GM21619 (cell line): ENCODE results near the gene SMIM24.

Experiments used
- ATAC-seq: cut with Tn5 transposase; IDR thresholded peaks from one replicate; pipeline ENCODE4 v1.9.1; 2021; ENCODE audit not compliant: unreplicated experiment

SMIM24 gene

DNA sequence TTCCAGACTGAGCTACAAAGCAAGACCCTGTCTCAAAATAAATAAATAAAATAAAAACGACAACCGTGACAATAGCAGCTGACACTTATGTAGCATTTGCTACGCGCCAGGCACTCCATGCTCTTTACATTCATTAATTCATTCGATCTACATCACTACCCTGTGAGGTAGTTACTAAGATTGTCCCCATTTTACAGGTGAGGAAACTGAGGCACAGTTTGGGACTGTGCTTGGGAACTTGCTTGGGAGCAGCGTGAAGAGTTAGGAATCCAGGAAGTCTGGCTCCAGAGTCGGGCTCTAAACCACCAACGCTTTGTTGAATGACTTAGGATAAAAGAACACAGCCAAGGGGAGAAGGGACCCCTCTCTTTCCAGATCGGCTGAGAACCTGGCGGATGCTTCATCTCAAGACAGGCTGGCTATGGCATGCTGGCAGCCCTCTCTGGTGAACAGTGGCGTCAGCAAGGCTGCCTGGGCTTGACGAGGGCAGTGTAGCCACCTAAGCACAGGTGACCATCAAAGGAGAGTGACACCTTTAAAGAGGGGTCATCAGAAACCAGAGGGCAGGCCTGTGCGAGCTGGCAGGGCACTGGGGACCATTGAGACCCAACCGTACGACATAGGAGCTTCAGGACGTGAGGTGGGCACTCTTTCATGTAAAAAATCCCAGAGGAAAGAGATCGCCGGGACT is 19.6 kb upstream of the SMIM24 start:
- no peak for ATAC-seq

DNA sequence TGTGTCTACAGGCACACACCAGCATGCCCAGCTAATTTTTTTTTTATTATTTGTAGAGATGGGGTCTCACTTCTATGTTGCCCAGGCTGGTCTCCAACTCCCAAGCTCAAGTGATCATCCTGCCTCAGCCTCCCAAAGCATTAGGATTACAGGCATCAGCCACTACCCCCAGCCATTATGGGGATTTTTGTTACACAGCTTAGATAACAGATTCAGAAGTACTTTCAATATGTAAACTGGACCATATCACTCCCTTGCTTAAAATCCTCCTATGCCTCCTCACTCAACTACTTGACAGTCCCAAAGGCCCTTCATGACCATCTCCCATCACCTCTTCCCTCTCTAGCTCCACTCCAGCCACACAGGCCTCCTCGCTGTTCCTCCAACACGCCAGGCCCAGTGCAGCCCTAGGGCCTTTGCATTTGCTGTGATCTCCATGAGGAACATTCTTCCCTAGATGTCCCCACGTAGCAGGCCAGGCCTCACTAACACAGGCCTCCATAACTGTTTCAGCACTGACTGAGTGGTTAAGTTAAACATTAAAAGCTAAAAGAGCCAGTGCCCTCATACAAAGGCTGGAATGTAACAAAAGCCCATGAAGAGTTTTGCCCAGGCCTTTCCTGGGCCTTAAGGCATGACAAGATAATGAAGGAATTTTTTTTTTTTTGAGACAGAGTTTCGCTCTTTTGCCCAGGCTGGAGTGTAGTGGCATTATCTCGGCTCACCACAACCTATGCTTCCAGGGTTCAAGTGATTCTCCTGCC is 17.6 kb upstream of the SMIM24 start:
- no peak for ATAC-seq

DNA sequence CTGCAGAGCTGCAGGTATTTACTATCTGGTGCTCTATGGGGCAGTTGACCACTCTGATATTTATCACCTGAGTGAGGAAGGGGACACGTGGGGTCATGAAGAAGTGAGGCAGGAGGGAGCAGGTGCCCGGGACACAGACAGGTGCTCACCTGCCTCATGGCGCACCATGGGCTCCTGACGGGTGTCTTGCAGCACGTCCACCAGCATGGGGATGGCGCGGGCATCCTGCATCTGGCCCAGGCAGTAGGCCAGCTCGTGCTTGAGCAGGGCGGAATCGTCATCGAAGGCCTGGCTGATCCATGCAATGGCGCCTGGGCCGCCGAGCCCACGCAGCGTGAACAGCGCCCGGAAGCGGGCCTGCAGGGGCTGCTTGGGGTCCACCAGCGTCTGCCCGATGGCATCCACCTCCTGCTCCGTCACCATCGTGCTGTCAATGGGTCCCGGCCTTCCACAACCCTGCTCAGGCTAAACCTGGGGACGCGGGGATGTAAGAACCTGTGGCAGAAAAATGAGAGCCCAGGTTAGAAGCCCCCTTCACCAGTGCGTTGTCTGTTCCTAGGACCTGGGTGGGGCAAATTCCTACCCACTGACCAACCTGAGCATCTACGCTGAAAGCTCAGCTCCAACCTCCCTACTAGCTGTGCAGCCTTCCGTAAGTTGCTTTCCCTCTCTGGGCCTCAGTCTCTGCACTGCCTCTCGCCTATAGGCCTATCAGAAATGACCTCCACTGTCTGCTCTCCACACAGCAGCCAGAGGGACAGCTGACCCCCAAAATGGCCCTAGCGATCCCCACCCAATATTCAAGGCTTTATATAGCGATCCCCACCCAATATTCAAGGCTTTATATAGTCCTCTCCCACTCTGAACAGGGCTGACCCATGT is 16.3 kb upstream of the SMIM24 start:
- ATAC-seq, result no peak

DNA sequence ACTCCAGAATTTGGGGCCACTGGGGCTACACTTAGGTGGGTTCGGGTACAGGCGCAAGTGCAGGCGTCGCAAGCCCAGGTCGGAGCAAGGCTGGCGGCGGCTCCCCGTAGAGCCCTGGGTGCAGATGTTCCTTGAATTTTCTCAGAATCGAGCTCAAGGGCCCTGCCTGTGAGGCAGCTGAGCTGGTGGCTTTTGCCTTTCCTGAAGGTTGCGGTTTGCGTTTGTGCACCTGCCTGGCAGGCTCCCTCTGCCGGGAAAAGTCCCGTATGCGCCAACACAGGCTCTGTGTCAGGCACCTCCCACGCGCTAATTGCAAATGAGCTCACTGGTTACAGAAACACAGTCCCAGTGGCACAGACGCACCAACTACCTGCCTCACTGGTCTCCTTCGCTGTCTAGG is 14.2 kb upstream of the SMIM24 start:
- no peak for ATAC-seq

DNA sequence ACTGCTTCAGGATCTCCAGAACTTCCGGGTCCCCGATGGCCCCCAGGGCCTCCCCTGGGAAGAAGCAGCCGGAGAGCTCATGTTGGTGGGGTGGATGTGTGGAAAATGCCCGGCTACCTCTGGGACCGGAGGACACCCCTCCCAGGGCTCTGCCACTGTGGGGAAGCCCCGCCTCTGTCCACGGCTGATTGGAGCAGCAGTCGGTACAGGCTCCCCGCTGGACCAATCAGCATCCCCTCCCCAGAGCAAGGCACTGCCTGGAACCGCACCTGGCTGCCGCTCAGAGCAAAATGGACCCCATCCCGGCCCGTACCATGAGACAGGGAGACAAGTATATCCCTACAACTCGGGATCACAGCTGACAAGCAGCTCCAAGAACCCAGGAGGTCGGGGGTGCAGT is 13.7 kb upstream of the SMIM24 start:
- no peak for ATAC-seq

DNA sequence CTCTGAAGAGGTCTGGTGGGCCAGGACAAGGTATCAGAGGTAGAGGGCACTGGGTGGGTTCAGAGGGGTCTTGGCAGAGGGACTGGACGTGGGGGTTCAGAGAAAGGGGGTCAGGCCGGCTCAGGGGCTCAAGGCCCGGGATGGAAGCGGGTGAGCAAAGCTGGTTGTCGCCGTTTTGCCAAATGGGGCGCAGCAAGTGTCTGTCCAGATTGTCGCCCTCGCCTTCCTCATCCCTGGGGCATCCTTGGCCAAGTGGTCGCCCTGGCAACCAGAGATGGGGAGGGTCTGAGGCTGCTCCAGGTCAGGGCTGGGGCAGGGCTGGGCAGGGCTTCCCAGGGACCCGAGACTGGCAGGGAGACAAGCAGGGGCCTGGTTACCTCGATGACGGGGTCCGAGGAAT is 13.3 kb upstream of the SMIM24 start:
- no peak for ATAC-seq

DNA sequence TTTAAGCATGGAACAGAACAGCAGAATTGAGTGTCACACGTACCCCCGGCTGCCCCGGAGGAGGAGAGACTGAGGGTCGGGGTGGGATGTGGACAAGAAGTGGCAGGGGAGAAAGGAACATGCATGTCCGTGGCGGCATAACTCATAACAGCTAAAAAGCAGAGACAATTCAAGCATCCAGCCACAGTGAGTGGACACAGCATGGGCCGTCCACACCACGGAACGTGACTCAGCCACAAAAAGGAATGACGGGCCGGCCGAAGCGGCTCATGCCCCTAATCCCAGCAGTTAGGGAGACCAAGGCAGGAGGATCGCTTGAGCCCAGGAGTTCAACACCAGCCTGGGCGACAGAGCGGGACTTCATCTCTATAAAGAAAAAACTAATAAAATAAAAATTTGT is 12.6 kb upstream of the SMIM24 start:
- no peak for ATAC-seq

DNA sequence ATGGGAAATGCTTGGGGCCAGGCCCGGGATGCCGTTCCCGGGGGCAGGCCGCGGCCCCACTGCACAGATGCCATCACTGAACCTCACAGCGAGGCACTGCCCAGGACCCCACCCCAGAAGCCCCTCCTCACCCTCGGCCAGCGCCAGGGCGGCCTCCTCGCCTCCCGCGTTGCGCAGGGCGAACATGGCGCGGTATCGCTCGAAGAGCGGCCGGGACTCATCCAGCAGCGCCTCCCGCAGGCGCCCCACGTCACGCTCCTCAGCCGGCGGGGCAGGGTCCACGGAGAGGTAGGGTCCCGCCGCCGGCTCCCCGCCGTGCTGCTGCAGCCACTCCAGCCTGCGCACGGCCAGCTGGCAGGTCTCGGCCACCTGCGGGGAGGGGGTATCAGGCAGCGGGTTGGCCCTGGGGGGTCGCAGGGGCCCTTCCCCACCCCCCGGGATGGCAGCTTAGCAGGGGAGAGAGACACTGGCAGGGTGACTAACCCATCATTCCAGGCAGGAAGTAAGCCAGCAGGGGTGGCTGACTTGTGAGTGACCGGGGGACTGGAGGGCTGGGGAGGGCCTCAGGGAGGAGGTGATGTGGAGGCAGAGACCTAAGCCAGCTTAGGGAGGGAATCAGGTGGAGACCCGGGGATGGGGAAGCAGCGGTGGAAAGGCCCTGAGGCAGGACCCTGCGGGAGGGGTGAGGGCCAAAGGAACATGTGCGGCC is 12.0 kb upstream of the SMIM24 start:
- no peak for ATAC-seq

DNA sequence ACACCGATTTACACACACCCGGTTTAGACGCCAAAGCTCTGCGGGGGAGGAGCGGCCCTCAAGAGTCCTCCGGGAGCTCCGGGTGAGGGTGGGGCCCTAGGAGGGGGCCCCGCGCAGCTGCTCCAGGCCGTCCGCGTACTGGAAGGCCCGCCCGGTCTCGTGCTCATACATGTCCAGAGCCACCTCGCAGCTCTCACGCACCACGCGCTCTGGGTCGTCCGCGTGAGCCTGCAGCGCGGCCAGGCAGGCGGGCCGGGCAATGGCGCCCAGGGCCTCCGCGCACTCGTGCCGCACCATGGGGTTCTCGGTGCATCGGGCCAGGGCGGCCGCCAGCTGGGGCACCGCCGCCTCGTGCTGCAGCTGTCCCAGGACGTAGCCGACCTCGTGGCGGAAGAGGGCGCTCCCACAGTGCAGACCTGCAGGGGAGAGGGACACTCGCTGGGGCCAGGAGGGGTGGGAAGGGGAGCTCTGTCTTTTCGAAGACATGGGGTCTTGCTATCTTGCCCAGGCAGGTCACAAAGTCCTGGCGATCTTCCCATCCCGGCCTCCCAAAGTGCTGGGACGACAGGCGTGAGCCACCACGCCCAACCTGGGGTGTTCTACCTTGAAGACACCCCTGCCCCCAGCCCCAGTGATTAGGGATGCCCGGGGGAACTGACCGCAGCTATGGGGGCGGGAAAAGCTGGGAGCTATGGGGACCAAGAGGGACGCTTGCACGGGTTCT is 11.2 kb upstream of the SMIM24 start:
- ATAC-seq, result no peak

DNA sequence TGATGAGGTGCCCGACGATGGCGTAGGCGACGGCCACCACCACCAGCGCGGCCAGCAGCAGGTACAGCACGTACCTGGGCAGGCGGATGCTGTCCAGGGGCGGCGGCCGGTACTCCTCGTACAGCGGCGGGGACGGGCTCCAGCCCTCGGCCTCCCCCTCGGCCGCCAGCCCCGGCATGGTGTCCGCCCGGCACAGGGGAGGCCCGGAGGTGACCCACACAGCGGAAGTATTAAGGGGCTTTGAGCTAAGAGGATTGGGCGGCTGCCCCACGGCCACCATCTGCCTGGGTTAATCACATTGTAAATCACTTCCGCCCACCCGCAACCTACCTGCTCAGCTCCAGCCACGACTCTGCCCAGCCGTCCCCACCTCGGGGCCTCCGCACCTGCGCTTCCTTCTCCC is 2.9 kb upstream of the SMIM24 start, which contains the start of gene SMIM44:
Gene SMIM44 (minus strand): TSS at position 216 of the 403 bp plus-strand sequence. CDS start 38 bp downstream, at position 178.
- ATAC-seq, result no peak

DNA sequence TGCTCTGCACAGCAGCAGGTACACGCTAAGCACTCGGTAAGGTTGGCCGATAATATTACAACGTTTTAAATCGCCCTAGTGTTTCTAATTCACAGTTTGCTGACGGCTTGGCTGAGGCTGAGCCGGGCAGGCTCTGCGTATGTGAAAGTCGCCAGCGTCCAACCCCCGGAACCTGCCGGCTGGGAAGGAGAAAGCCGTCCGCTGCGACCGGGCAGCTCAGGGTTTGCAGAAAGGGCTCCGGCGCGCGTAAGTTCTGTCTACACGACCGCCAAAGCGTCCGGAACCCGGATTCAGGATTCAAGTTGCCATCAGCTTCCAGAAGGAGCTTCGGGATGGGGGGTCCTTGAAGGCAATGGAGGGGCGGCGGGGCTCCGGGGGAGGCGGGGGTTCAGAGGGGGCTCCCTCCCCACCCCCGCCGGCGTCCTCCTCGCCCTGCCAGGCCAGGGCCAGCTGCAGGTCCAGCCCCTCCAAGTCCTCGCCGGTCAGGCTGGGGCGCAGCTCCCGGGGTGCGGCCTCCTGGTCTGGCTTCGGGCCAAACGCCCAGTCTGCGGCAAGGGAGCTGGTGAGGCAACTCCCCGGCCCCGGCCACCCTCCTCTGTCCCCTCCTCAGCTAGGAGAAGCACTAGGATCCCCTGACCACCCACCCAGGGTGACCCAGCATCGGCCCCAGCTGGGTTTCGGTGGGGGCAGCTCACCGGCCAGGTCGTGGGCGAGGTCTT is 2.3 kb upstream of the SMIM24 start:
- ATAC-seq, result no peak

DNA sequence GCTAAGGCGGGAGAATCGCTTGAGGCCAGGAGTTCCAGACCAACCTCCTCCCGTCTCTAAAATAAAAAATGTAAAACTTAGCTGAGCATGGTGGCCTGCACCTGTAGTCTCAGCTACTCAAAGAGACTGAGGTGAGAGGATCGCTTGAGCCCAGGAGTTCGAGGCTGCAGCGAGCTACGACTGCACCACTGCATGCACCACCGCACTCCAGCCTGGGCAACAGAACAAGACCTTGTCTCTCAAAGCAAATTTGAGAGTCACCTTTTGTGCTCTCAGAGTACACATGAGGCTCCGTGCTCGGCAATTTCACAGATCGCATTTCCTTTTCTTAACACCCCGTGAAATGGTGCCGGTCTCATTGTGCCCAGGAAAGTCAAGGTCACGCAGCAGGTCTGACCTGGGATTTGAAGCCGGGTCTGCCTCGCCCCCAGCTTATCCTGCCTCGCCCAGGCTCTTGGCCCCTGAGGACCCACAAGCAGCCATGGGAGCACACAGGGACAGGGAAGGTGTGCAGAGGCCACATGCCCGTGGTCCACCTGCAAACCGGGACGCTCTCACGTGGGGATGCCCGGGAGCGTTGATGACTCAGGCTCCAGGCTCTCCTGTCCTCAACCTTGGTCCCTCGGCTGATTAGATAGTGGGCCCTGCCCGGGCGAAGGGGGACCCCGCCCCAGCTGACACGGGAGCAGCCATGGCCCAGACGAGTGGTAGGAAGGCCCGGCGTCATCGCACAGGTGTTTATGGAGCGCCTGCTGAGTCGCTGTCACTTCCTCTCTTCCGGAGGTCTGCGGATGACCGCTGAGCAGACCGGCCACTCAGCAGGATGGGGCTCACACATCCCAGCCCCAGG is 1.1 kb upstream of the SMIM24 start:
- no peak for ATAC-seq

DNA sequence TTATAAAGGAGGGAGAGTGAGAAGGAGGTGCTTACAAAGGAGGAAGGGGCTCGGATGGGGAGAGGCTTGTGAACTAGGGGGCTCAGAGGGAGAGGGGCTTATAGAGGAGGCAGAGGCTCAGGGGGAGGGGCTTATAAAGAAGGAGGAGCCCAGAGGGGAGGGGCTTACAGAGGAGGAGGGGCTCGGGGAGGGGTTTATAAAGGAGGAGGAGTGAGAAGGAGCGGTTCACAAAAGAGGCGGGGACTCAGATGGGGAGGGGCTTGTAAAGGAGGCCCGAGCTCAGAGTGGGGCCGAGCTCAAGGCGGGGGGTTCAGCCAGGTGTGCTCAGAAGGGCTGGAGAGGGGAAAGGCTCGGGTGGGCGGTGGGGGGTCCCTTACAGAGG is 500 bp downstream of the SMIM24 start:
- ATAC-seq, result no peak

DNA sequence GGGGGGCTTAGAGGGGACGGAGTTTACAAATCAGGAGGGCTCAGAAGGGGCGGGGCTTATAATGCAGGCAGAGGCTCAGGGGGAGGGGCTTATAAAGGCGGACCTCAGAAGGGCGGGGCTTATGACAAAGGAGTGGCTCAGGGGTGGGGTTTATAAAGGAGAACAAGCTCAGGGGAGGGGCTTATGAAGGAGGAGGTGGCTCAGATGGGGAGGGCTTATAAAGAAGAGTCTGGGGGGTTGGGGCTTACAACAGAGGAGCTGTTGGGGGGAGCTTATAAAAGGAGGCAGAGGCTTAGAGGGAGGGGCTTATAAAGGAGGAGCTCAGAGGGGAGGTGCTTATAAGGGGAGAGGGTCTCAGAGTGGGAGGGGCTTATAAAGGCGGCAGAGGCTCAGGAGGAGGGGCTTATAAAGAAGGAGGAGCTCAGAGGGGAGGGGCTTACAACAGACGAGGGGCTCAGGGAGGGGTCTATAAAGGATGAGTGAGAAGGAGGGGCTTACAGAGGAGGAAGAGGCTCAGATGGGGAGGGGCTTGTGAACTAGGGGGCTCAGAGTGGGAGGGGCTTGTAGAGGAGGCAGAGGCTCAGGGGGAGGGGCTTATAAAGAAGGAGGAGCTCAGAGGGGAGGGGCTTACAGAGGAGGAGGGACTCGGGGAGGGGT is 1.0 kb downstream of the SMIM24 start:
- ATAC-seq, result no peak

DNA sequence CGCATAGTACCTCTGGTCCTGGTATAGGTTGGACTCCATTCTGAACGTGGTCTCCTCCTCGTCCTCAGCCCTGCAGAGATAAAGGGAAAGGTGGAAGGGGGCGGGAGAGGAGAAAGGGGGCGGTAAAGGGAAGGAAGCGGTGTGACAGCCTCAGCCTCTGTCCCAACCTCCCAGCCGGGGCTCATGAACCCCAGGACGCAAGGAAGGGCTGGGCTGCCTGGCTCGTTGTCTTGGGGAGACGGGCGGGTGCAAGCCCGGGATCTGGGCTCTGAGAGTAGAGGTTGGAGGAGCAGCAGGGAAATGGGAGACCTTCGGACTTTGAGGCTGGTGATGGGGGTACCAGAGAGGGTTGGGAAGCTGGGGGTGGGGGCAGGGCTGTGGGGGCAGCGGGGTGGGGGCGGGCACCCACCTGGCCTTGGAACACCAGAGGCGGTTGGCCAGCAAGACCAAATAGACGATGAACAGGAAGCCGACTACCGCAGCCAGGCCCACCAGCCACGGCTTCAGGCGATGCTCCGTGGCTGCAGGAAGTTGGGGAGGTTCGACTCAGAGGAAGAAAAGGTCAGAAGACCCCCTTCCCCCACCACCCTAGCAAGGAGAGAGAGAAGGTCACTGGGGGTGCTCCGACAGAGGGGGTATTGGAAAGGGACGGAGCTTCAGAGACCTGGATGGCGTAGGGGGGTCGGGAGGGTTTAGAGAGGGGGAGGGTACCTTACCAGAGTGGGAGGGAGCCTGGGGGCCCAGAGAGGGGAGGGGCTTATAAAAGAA is 1.7 kb downstream of the SMIM24 start:
- ATAC-seq, result no peak

DNA sequence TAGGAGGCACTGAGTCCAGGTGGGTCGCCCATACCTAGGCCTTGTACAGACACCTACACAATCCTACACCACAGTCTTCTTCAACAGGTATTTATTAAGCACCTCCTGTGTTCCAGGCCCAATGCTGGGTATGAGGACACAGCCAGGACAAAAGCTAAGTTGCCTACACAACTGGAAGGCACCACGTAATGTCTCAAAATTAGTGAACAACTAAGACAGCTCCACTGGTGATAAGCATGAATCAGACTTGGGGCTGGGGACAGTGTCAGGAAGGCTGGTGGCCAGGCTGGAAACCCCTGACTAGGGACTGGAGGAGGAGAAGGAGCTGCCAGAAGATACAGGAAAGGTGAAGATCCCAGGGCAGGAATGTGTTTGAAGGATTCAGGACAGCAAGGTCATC is 2.4 kb downstream of the SMIM24 start:
- ATAC-seq, result no peak

DNA sequence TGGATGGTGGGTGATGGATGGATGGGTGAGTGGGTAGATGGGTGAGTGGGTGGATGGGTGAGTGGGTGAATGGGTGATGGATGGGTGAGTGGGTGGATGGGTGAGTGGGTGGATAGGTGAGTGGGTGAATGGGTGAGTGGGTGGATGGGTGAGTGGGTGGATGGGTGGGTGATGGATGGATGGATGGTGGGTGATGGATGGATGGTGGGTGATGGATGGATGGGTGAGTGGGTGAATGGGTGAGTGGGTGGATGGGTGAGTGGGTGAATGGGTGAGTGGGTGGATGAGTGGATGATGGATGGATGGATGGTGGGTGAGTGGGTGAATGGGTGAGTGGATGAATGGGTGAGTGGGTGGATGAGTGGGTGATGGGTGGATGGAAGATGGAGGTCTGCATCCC is 2.8 kb downstream of the SMIM24 start:
- ATAC-seq, result no peak

DNA sequence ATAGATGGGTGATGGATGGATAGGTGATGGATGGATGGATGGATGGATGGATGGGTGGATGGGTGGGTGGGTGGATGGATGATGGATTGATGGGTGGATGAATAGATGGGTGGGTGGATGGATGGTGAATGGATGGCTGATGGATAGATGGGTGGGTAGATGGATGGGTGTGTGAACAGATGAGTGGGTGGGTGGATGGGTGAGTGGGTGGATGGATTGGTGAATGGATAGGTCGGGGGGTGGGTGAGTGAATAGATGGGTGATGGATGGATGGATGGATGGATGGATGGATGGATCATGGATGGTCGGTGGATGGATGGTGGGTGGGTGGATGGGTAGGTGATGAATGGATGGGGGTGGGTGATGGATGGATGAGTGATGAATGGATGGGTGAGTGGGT is 3.5 kb downstream of the SMIM24 start:
- ATAC-seq, result no peak
